ENCODE results near the gene LGALS3BP. TPM values are rescaled to one million over a fixed set of nuclear protein-coding genes. Genes with fewer than 3 reads are reported as not detected.
A peak's percentile ranks its signal among the peaks of the same experiment; 100 is the strongest.

LGALS3BP gene
- total and polyA plus RNA-seq, 2 of the 13 experiments (the other 11 are each of a cell fraction or from before 2014, with no cell fraction given), result 137 to 332 TPM

- TF ChIP-seq ZBTB2 (CRISPR knock-in tag; IDR thresholded peaks at IDR 0.05; ENCODE audit: low read depth) (0 out of 2 replicates have a peak, but pooled peaks have one; percentile 42), ZNF589 (CRISPR knock-in tag; conservative IDR thresholded peaks at IDR 0.05) (peak; percentile 66; the same call in 1 of the 2 replicates), PAX8 (CRISPR knock-in tag; IDR thresholded peaks at IDR 0.05; ENCODE audit: borderline replicate concordance) (no peak), DZIP1 (CRISPR knock-in tag; IDR thresholded peaks at IDR 0.05) (no peak; the same call in 1 of the 2 replicates), ZNF451 (CRISPR knock-in tag; IDR thresholded peaks at IDR 0.05) (no peak; the same call in none of the 2 replicates), SMAD1 (CRISPR knock-in tag; IDR thresholded peaks at IDR 0.05; ENCODE audit: borderline replicate concordance, low read depth) (peak; percentile 83), ZNF292 (CRISPR knock-in tag; IDR thresholded peaks at IDR 0.05; ENCODE audit: borderline replicate concordance, low read depth) (peak; percentile 86), REXO4 (CRISPR knock-in tag; IDR thresholded peaks at IDR 0.05; ENCODE audit: borderline replicate concordance) (no peak), ZNF335 (CRISPR knock-in tag; IDR thresholded peaks at IDR 0.05) (peak; percentile 98), TARDBP (CRISPR knock-in tag; IDR thresholded peaks at IDR 0.05) (peak; percentile 66; the same call in 1 of the 2 replicates), ESRRA (CRISPR knock-in tag; IDR thresholded peaks at IDR 0.05; ENCODE audit: low read depth) (peak; percentile 15; the same call in 1 of the 2 replicates), MIXL1 (CRISPR knock-in tag; IDR thresholded peaks at IDR 0.05) (peak; percentile 10; the same call in 1 of the 2 replicates), TRIM24 (CRISPR knock-in tag; IDR thresholded peaks at IDR 0.05) (no peak), ZNF792 (CRISPR knock-in tag; IDR thresholded peaks at IDR 0.05) (peak; percentile 90), SKIL (CRISPR knock-in tag; IDR thresholded peaks at IDR 0.05; ENCODE audit: borderline replicate concordance) (peak; percentile 28; the same call in 1 of the 2 replicates), KDM1A (CRISPR knock-in tag; IDR thresholded peaks at IDR 0.05) (peak; percentile 5; the same call in 1 of the 2 replicates), SATB2 (CRISPR knock-in tag; IDR thresholded peaks at IDR 0.05) (no peak), LRRFIP1 (CRISPR knock-in tag; conservative IDR thresholded peaks at IDR 0.05) (no peak), SKI (IDR thresholded peaks at IDR 0.05; ENCODE audit: partially characterized antibody) (peak; percentile 45), ZZZ3 (CRISPR knock-in tag; IDR thresholded peaks at IDR 0.05; ENCODE audit: borderline replicate concordance) (peak; percentile 30; the same call in 1 of the 2 replicates), KAT8 (CRISPR knock-in tag; IDR thresholded peaks at IDR 0.05) (peak; percentile 91)
These were observed at the start of gene LGALS3BP (continued) for GRCh38 chr17:78979780-78980623.

Measured in HepG2 (cell line).